NCI-H2081 treated with DMSO at 0.1 percent for 48 hours (cell line): ENCODE measurements around the gene LLCFC1.

ENCODE experiments used
- DNase-seq: peaks from one replicate; lab custom pipeline; 2025; lab: John Stamatoyannopoulos, UW

LLCFC1 gene

DNA sequence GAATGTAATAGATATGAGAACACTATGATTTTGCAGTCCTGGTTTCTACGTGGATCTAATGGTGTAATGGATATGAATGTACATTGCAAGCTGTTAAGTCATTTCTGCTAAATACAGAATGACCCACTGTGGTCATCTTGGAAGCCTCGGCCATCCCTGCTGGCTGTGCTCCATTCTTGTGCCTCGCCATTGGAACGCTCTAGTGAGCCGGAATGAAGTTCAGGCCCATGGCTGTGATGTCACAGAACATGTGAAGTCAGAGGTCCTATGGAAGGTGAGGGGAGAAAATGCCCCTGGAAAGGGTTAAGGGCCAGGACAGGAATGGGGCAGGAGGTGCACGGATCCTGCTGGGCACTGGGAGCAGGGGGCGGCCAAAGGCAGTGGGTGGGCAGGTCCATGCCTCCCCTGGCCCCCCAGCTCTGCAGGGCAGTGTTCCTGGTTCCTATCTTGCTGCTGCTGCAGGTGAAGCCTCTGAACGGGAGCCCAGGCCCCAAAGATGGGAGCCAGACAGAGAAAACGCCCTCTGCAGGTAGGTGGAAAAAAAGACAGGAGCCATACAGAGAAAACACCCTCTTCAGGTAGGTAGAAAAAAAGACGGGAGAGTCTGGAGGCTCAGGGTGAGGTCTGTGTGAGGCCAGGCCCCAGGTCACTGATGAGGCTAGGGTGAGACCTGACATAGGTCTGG lies at the start of gene LLCFC1:
LLCFC1 (plus strand) TSS at position 259 of the 685 bp plus-strand sequence; CDS start at position 397, 138 bp downstream.
- no peak for DNase-seq

GRCh38 chr7:142889816-142890215 lies 49.5 kb upstream of the LLCFC1 start:
- DNase-seq: no peak

- no peak for DNase-seq
Observed at GRCh38 chr7:142890874-142891485, 48.3 kb upstream of the LLCFC1 start.

GRCh38 chr7:142891490-142892082 lies 47.7 kb upstream of the LLCFC1 start:
- no peak for DNase-seq

DNA sequence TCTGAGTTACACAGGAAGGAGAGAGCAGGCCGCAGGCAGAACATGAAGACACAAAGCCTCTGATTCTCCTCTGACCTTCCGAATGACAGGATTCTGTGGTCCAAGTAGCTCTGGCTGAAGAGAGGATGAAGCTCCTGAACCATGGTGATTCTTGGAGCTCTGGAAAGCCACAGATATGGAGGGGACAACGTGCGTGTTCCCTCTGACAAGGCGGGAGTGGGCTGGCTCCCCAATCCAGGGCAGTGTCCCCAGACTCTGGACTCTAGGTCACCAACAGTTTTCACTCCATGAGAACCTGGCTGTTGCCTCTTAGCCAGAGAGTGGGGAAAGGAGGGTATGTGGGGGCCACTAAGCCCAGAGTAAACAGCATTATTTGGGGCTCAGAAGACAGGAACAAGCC lies 46.3 kb upstream of the LLCFC1 start:
- no peak for DNase-seq

DNA sequence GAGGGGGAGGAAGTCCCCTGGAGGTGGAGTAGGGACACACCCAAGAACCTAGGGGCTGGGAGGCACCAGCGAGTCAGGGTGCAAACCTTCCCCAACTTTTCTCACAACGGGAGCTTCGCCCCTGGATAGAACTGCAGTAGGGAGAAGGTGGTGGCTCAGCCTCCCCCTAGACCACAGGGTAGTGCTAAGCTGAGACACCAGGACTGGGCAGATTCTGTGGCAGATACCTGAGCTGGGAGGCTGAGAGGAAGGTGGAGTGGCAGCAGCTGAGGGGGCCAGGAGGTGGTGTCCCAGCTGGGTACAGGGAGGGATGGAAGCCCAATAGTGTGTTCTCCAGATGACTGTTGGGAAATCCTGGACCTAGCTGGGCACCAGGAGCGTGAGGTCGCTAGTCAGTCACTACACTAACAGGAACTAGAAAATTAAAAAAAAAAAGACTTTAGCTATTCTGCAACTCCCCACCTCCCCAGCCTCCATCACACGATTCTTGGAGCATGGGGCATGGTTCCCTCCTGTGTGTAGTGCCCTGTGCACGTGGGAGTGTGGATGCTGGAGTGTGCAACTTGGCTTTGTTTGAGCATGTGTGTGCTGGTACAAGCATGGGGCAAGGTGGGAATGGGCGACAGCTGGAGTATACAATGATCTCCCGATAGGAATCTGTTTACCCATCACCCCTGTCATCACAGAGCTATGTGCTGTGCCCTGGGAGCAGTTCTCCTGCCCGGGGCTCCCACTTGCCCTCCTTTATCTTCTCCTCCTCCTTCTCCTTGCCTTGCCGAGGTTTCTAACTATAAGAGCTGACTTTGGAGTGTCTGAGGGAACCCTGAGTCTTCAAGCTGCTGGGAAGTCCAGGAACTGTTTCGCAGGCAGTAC lies 44.9 kb upstream of the LLCFC1 start:
- DNase-seq: no peak

DNA sequence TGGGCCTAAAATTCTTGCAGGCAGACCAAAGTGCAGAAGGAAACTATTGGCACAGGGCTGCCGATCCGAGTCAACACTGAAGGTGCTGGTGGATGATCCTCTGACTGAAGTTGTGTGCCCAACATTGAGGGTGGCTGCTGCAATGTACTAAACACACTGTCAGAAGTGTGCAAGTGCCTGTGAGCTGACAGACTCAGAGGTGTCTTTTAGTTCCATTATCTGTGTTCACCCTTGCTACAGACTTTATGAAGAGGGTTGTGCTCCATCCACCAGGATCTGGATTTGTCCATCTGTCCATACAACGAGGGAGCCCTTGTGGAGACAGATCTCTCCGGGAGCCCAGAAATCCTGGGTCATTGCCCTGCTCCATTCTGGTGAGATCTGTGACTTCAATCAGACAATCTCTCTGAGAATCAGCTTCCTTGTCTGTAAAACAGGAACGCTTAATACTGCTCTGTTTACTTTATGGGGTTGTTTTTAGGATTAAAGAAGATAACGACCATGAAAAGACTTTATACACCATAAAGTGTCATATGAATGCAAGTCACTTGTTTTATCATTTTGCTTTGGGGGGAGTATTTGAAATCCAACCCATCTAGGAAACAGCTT lies 44.2 kb upstream of the LLCFC1 start:
- no peak for DNase-seq

DNA sequence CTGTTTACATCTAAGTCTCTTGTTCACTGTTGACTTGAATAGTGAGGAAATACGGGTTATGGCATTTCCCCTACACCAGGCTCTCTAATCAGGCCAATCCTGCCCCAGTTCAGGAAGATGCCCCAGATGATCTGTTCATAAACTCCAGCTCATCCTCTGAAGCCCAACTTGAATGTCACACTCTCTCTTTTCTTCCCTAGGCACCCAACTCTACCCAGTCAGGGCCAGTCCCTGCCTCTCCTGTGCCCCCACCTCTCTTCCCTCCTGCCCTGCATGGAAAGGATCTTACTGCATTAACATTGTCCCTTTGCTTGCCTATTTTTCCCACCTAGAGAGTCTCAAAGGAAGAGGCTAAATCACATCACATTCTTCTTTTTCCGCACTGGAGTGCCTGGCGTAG lies 43.1 kb upstream of the LLCFC1 start:
- DNase-seq: no peak

- no peak for DNase-seq
Observed at GRCh38 chr7:142896741-142897379, 42.4 kb upstream of the LLCFC1 start.

DNA sequence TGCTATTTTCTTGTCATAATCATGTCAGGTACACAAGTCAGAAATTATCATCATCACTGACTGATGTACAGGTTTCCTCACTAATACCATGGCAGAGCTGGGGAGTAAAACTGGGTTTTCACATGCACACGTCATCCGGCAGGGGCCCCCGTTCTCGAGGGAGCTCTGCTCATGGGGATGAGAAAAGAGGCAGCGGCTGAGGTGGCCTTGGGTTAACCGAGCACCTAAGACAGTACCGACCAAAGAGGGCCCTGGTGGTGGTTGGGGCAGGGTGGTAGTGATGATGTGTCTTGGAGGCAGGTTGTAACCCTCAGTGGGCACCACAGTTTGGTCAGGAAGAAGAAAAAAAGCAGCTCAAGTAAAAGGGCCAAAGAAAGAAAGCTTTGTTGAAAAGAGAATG lies 41.6 kb upstream of the LLCFC1 start:
- no peak for DNase-seq

DNA sequence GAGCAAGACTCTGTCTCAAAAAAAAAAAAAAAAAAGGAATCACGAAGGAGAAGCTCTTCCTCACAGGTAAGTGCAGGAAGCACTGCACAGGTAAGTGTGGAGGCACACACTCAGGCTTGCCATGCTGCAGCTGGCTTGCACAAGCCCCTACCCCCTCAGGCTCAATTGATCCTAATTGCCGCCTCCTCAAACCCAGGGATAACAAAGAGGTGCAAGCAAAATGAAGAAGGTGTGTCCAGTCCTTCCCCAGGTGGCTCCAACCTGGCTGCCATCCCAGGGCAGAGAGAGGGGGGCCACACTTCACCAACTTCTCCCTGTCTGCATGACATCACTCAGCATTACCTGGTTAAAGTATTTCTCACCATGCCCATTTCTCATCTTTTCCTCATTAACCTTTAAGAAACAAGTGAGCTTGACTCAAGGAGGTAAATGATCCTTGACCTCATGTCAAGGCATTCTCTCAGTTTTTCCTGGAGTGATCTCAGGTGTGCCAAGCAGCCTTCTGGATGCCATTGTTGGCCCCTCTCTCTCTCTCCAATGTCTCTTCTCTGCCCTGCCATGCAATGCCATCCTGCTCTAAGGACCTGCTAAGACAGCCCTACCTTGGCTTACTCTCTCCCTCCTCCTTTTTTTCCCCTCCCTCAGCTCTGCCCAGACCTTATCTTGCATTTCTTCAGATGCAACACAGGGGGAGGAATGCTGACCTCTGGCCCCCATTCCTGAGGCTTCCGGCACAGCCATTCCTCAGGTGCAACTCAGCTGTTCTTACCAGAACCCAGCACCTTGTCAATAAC lies 40.7 kb upstream of the LLCFC1 start:
- no peak for DNase-seq

GRCh38 chr7:142899661-142900060 lies 39.6 kb upstream of the LLCFC1 start:
- no peak for DNase-seq

- no peak for DNase-seq
Observed at GRCh38 chr7:142901426-142902259, 37.6 kb upstream of the LLCFC1 start.

DNA sequence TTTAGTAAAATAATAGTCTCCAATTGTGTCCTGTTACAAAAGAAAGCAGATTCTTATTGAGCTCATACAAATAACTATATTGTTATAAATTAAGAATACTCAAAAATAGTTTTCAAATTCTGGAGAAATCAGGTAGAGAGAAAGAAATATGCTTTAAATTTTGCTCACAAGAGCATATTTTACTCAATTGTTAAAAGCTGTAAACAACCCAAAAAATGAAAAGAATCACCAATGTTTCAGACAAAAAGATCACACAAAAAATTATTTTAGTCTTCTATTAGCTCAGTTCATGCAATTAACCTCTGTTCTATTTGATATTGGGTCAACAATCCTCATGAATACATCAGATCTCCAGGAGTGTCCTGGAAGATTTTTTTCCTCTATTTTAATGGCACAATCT lies 35.2 kb upstream of the LLCFC1 start:
- DNase-seq: no peak

DNA sequence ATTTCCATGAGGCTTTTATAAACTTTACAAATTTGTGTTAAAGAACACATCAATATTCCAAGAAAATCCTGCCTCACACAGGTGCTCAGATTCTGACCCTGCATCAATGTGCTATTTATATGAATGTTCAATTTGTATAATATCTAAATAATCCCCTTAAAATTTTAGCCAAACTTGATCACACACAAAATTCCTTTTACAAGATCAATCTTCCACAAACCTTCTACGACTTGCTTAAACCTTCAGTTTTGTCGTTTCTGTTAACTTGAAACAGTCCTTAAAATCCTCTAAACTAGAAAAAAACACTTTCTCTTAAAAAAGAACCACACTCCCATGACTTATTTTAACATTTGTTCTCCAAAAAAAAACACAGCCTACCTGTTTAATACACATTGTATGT lies 33.5 kb upstream of the LLCFC1 start:
- DNase-seq: no peak

DNA sequence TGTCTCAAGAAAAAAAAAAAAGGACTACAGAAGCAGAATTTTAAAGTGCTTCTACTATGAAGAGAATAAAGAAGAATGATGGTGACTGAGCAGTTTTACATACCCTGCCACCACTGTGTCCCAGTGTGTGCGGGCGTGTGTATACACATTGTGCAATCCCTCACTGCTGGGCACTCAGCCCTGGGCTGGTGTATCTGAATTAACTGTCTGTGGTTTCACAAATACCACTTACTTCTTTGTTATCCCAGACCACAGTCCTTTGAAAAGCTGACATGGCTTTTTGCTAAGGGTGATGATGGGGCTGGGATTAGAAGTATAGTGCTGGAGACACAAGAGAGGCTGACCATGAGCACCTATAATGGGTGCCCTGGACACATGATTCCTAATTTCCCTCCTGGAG lies 32.6 kb upstream of the LLCFC1 start:
- no peak for DNase-seq

- DNase-seq: no peak
Observed at GRCh38 chr7:142908290-142908689, 31.0 kb upstream of the LLCFC1 start.

DNA sequence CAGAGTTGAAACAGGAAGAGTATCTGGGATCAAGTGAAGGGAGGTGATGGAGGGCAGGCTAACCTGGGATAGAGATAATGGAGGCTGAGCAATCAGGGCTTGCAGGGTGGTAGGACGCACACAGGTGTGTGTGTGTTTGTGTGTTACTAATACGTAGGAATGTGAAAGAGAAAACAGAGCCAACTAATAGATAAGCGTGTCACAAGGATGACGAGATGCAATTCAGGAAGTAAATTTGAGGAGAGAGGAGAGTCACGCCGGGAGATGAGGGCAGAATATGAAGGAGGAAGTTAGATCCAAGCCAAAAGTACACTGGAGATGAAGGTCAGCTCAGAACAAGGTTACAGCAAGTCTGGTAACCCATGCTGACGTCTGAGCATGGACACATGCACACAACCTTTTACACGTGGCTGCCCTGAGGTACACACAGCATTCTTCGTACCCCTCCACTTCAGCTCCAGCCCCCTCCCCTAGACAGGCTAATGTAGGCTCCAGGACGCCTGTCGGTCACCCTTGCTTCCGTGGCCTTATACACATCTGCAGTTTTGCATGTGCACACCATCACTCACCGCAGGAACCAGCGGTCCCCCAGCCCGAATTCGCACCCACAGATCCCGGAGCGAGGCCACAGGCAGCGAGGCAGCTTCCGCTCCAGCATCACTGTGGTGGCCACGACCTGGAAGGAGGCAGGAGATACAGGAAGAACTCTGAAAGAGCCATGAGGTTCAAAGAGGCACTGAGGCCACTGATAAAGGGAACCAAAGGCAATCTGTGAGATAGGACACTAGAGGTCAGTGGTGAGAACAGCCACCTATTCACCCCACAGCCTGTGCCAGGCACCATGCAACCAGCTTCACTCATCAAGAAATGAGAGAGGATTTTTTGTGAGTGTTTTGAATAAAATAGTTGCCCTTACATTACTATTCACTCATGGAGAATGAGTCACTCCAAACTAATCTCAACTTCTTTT lies 30.1 kb upstream of the LLCFC1 start:
- no peak for DNase-seq

GRCh38 chr7:142910031-142910433 lies 29.3 kb upstream of the LLCFC1 start:
- no peak for DNase-seq
